HPDE6-E6E7 (cell line): ENCODE measurements around the gene FXYD5.
"Not testable (repeated sequence)": the region's sequence is repeated elsewhere in the genome, so short reads cannot be mapped to it uniquely, and the experiment has no call there.

Source experiments
- DNase-seq: peaks from one replicate; pipeline ENCODE4 v3.0.0; 2011; ENCODE audit warnings: missing footprints; ENCODE audit errors: extremely low spot score

The FXYD5 gene

DNA sequence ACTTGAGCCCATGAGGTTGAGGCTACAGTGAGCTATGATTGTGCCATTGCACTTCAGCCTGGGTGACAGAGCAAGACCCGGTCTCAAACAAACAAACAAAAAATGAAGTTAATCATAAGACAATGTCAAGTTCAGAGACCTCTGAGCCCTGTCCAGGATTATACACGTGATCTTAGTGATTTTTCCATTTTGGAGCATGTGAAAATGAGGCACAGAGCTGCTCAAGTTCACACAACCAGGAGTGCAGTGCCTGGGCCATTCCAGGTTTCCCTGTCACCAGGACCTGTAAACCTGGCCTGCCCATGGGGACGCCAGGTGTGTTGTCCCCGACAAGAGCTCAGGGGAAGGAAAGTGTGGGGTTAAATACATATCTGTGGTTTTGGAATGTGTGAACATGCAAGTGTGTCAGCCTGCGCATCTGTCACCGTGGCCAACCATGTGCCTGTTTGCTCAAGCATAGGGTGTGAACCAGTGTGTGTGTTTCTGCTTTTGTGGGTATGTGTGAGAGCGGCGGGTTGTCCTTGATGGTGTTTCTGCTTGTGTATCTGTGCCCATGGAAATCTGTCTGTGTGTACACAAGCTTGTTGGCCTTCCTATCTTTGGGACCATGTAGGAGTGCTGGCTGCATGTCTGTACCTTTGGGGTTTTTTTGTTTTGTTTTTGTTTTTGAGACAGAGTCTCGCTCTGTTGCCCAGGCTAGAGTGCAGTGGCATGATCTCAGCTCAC, 17.4 kb upstream of the FXYD5 start:
- no peak for DNase-seq

DNA sequence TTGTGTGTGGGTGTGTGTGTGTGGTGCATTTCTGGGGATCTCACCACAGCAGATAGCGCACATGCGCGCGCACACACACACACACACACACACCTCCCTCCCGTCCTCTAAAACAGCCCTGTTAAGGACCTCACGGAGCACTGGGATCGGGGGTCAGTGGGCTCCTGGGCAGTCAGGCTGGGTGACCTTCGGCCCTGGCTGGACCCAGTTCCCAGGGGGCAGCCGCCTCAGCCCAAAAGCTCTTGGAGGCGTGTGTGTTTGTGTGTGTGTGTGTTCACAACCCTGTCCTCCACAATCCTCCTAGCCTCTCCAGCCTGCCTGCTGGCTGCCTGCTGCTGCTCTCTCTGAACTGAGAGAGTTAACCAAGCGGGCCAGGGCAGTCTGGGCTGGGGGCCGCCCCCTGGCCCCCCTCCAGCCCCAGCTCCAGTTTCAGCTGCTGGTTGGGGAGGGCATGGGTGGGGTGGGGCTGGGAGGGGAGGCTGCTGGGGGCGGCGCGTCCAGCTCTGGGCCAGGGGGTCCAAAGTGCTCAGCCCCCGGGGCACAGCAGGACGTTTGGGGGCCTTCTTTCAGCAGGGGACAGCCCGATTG, 16.1 kb upstream of the FXYD5 start, which contains the start of gene FXYD1:
Gene FXYD1 (plus strand): TSS at position 520 of the 588 bp plus-strand sequence. CDS start 1,256 bp downstream, outside the sequence.
- DNase-seq = no peak

DNA sequence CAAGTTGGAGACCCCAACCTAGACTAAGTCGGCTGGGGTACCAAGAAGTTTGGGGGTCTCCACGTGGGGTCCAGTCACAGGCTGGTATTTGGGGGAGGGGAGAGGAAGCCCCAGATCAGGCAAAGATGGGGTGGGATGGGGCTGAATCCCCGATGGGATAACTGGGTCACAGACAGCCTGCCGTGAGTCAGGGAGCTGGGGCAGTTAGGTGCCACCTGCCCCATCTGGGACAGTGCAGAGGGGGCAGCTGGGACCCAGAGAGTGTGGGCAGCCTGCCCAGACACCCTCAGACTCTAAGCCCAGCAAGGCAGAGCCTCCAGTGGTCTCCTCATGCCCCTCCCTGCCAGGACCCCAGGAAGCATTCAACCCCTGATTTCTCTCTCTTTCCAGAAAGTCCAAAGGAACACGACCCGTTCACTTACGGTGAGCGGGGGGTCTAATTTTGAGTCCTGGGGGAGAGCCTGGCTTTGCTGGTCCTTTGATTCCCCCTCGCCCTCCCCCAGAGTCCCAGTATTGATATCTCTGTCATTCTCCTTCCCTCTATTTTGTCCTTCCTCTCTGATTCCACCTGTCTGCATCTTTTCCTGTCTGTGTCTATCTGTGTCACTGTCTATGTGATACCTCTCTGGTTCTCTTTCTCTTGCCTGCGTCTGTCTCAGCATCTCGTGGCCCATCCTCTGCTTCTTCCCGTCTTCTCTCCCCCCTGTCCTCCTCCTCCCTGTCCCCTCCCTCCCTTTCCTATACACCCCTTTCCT, 14.2 kb upstream of the FXYD5 start:
- no peak for DNase-seq

DNA sequence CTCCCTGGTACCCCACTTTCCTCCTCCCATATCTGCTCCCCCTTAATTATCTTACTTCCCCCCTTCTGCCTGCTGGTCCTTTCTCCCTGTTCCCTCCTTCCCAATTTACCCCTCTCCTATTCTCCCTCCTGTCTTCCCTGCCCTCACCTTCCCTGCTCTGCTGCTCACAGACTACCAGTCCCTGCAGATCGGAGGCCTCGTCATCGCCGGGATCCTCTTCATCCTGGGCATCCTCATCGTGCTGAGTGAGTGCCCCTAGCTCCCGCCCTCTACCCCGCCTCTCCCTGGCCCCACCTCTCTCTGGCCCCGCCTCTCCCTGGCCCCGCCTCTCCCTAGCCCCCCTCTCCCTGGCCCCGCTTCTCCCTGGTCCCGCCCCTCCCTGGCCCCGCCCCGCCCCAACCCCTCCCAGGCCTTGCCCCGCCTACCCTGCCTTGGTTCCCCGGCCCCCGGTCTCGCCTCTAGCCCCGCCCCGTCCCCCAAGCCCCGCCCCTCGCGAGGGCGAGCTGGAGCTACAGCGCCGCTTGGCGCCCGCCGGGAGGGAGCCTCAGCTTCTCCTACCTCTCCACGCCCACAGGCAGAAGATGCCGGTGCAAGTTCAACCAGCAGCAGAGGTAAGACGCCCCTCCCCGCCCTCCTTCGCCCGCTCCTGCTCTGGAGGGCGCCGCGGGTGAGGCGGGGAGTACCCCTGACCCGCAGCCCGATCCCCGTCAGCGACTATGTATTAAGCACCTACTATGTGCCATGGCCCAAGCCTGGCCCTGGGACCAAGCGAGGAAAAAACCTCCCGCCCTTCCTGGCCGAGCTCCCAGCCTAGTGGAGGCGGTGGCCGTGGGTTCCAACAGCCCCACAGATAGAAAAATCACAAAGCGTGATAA, 13.3 kb upstream of the FXYD5 start:
- peak; percentile 94 for DNase-seq

DNA sequence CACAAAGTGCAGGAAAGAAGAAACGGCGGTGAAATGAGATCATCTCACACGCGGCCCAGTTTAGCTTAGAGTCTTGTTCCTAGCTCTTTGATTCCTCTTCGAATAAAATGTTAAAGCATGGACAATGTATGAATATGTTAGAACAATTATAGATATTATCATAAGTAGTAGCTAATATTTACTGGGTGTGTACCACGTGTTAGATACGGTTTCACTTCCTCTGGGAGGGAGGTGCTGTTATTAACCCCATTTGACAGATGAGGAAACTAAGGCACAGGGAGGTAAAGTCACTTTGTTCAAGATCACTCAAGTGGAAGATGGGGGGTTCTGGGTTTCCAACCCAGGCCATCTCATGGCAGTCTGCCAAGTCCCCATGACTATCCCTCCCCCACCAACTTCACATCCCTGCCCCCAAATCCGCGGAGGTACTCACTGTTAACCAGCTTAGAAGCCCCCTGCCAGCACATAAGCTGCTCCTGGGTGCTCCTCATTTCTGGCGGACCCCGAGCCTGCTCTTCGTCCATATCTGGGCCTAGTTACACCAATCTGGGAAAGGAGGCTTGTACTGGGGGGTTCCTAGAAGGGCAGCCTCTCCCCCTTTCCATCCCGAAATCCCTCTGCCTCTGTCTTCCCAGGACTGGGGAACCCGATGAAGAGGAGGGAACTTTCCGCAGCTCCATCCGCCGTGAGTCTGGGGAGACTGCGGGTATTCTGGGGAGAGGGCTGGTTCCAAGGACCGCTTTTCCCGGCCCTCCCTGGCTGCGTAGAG, 12.5 kb upstream of the FXYD5 start:
- DNase-seq = no peak

DNA sequence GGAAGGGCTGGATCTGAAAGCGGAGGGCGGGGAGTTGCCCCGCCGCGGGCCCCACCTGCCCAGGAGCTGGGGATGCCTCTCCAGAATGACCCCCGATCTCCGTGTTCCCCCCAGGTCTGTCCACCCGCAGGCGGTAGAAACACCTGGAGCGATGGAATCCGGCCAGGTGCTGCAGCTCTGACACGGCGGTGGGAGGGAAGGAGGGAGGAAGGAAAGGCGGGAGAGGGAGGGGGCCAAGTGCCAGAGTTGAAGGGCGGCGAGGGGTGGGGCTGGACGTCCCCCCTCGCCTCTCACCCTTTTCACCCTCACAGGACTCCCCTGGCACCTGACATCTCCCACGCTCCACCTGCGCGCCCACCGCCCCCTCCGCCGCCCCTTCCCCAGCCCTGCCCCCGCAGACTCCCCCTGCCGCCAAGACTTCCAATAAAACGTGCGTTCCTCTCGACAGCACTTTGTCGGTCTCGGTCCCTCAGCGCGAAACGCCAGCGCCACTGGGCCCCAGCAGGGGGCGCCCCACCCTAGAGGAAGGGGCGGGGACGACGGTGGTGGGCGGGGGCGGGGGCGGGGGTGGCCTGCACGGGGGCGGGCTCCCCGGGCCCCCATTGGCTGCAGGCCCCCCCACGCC, 11.8 kb upstream of the FXYD5 start:
- no peak for DNase-seq

DNA sequence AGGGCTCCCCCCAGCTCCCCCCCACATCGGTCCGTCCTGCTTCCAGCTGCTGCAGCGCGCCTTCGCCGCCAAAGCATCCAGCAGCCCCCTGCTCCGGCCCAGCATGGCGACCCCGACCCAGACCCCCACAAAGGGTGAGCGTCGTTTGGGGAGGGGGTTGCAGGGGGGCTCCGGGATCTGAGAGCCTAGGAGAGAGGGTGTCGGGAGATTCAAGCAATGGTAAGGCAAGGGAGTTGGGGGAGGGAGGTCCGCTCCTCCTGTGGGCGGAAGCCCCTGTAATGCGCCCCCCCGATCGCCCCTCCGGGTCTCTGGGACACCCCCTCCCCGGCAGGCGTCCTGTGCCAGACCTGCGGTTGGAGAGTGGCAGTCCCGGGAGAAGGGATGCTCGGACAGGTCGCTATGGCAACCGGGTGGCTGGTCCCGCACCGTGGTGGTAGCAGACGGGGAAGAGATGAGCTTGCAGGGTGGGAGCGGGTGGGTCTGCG, 11.3 kb upstream of the FXYD5 start, which contains the start of gene FXYD7:
Gene FXYD7 (plus strand): TSS at position 25 of the 485 bp plus-strand sequence. CDS start 79 bp downstream, at position 104.
- DNase-seq = no peak

DNA sequence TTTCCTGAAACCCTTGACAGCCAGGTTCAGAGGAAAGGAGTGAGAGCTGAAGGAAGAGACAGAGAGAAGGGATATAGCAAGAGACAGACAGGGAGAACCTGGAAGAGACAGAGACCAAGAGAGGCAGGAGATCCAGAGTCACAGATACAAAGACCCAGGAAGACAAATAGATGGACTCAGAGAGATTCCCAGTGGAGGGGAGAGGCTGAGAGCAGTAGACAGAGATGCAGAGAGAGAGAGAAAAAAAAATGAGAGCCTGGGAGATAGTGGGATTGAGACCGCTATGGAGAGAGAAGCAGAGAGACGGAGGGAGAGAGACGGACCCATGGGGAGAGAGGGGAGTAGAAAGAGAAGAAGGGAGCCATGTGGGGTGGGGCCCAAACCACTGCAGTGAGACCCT, 10.7 kb upstream of the FXYD5 start:
- no peak for DNase-seq

DNA sequence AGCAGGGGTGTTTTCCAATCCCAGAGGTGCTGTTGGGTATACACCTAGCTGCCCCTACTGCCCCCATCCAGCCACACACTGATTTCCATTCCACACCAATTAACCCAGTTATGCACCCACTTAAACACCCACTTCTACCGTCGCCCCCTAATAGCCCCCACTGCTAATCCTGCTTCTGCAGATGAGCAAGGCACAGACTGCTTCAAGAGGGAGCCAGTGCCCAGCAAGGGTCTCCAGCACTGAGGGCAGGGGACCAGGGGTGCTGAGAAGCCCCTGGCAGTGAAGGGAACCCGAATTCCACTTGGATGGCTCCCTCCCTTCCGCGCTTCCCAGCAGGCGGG, 10.3 kb upstream of the FXYD5 start:
- no peak for DNase-seq

DNA sequence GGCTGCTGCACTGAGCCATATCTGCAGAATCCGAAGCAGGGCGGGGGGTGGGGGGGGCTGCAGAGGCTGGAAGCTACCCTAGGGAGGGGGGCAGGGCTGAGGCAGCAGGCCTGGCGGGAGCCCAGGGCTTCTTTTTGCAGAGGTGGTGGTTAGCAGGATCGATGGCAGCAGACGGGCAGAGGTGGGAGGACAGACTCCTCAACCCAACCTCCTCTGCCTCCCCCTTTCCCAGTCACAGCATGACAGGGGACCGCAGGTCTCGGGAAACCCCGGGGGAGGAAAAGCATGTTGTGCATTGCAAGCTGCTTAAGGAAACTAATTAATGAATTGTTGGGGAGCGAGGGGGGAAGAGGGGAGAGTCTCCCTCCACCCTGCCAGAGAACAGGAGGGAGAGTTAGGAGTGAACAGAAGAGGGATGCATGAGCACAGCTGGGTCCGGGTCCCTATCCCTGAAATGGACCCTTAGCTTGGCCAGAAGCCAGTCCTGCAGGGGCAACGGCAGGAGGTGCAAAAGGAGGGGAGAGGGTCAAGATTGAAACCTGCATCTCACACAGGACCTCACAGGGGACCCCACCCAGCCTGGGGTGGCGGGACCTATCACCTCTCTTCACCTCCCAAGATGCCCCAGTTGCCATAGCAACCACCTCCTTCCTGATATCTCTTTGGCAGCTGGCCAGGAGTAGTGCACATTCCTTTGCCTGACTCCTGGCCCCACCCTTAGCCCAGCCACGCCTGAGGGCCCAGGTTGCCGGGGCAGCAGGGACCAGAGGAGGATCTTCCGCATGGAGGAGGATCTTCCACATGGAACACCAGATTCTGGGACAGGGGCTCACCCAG, 9.7 kb upstream of the FXYD5 start:
- DNase-seq = peak; percentile 68

DNA sequence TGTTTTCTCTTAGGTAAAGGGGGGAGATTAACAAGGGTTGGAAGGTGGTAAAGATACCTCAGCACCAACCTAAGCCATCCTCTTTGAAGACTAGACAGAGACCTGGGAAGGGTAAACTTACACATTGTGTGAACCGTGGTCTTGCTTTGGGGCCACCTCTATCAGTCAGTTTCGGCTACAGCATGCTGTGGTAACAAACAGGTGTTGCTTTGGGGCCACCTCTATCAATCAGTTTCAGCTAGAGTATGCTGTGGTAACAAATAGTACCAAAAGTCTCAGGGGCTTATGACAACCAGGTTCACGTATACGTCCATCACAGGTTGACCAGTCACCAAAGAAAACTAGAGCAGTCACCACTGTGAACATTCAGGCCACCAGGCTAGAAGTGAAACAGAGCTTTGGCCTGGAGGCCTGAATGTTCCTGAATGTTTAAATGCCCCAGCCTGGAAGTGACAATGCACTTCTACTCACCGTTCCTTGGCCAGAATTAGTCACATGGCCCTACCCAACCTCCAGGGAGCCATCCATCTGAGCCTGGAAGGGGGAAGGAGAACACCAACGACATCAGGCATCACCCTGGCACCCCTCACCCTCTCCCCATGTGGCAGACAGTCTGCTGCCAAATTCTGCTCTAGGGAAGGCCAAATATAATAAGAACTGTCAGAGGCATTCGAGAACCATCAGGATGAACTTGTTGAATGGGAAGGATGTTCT, 7.6 kb upstream of the FXYD5 start:
- no peak for DNase-seq

DNA sequence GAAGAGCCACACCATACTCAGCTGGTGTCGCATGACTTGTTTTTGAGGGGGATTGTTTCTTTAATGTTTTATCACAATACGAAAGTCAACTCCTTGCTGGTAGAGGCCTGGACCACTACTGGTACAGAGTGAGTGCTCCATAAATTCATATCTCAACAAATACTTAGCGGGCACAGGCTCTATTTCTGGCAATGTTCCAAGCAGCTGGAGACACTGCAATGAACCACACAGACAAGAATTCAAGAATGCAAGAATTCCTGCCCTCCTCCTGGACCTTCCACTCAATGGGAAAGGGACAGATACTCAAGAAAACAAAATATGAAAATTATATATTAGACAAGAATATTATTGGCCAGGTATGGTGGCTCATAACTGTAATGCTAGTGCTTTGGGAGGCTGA, 5.1 kb upstream of the FXYD5 start:
- no peak for DNase-seq

DNA sequence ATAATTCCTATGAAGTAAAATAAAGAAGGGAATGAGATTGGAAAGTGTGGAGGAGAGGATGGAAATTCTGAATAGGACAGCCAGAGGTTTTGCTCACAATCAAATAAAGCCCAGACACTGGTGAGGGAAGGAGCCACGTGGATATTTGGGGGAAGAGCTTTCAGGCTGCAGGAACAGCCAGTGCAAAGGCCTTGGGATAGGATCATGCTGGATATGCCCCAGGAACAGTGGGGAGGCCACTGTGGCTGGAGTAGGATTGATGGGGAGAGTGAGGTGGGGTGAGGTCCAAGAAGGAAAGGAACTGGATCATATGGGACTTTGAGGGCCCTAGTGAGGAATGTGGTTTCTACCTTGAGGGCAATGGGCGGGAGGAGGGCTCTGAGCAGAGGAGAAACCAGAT, 4.1 kb upstream of the FXYD5 start:
- DNase-seq = no peak

DNA sequence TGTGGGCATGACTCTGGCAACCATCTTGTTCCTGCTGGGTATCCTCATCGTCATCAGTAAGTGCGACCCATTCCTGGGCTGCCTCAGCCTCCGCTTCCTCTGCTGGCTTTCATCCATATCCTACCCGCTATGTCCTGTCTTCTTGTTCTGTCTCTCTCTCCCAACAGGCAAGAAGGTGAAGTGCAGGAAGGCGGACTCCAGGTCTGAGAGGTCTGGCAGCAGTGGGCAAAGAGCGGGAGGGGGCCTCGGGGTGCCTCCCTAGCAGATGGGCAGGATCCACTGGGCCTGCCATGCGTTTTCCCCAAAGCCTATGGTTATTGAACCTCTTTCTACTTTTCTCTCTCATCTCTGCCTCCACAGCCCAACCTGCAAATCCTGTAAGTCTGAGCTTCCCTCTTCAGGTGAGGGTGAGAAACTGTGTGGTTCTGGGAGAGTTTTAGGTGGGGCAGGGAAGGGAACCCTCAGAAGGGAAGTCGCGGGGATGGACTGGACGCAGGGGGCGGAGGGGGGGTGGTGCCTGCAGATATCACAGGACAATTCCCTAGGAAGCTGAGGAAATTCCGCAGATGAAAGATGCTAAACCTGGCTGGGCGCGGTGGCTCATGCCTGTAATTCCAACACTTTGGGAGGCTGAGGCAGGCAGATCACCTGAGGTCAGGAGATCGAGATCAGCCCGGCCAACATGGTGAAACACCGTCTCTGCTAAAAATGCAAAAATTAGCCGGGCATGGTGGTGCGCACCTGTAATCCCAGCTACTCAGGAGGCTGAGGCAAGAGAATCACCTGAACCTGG, 3.1 kb upstream of the FXYD5 start:
- DNase-seq = no peak

DNA sequence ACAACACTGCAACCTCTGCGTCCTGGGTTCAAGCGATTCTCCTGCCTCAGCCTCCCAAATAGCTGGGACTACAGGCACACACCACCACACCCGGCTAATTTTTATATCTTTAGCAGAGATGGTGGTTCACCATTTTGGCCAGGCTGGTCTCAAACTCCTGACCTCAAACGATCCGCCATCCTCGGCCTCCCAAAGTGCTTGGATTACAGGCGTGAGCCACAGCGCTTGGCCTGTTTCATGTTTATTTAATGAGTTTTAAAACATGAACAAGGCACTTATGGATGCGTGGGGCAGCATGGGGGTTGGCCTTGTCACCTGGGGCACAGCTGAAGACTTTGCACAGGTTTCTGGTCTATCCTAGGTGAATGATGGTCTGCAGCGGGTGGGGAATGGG, 1.4 kb upstream of the FXYD5 start:
- DNase-seq = not testable (repeated sequence)

DNA sequence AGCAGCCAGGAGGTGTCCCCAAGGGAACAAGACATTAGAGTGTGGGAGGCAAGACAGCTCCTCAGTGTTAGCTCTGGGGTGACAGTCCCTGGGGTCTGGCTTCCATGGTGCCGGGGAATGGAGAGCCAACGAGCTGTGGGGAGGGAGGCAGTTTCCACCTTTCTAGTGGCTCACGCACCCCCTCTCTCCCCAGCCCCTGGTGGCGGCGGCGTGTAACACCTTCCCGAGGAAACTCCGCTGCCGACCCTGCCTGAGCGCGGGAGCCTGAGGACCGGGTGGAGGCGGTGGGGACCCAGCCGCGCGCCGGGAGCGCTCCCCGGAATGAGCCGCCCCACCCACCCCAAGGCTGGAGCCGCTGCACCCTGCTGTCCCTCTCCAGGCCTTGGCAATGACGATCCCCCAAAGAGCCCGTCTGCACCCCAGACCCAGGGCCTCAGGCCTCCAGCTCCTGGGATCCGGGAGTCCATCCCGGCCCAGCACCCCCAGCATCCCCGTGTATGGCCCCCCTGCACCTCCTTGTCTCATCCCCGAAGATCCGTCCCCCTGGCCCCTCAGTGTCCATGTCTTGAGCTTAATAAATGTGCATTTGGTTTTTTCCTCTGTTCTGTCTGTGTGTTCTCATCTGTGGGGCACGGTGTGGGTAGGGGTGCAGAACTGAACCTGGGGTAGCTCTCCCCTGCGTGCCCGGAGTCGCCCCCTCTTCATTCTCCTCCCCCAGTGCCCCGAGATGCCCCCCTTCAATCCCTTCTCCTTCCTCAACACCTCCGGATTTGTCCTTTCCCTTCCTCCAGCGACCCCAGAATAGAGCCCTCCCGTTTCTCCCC, 622 bp upstream of the FXYD5 start:
- DNase-seq = peak; percentile 73

DNA sequence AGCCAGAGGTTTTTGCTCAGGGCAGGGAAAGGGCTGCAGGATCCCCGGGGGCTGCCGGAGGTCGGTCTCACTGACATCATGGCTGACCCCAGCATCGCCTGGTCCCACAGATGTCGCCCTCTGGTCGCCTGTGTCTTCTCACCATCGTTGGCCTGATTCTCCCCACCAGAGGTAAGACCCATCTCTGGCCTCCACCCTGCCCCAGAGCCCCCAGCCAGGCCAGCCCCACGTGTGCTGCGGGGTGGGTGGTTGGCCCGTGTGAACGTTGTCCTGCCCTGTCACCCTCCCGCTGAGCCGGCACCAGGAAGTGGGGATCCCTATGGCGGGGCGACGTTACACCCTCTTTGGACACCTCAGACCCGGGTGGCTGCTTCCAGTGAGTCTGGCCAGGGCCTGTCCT, 906 bp downstream of the FXYD5 start:
- DNase-seq = no peak
